HepG2 (cell line): Measurements from ENCODE around the gene COQ8A. TPM values are rescaled to one million over a fixed set of nuclear protein-coding genes. Genes with fewer than 3 reads are reported as not detected.

Experiments
- CBX2 ChIP-seq, 2 experiments: fragments of 200-600 bp in 1 of 2; sonication (generic); formaldehyde crosslinking in 1 of 2; IDR thresholded peaks; 2 replicates each; pipeline versions ENCODE4 v1.7.0 to v1.8.1; 2018 to 2022; ENCODE audit warnings: low read depth in 2 of 2, low read length in 1 of 2, mild to moderate bottlenecking in 1 of 2, missing genetic modification reagents in 1 of 2
- CCAR2 ChIP-seq: fragments of 200-400 bp; formaldehyde crosslinking; optimal IDR thresholded peaks from 2 replicates; pipeline ENCODE3; 2018; ENCODE audit warnings: low read depth, mild to moderate bottlenecking, low read length, moderate library complexity
- HNRNPL ChIP-seq: fragments of 200-400 bp; formaldehyde crosslinking; IDR thresholded peaks from 2 replicates; pipeline ENCODE4 v1.6.1; 2017; ENCODE audit warnings: mild to moderate bottlenecking, low read depth, low read length
- KIAA2018 ChIP-seq: sonication (generic); formaldehyde crosslinking; IDR thresholded peaks from 2 replicates; pipeline ENCODE4 v1.5.0; 2020; ENCODE audit warnings: mild to moderate bottlenecking, missing genetic modification reagents, borderline replicate concordance
- NR2F6 ChIP-seq, 2 experiments: IDR thresholded peaks; 2 replicates each; pipeline ENCODE4 v1.6.1; 2016; ENCODE audit warnings: antibody characterized with exemption in 1 of 2, mild to moderate bottlenecking in 1 of 2
- PREB ChIP-seq: sonication (generic); formaldehyde crosslinking; IDR thresholded peaks from 2 replicates; pipeline ENCODE4 v1.4.0; 2020; ENCODE audit warnings: missing genetic modification reagents
- ZFP36L2 ChIP-seq: sonication (generic); formaldehyde crosslinking; IDR thresholded peaks from 2 replicates; pipeline ENCODE4 v1.4.0; 2020; ENCODE audit warnings: missing genetic modification reagents
- ZNF644 ChIP-seq: IDR thresholded peaks from 2 replicates; pipeline ENCODE4 v1.6.1; 2016; ENCODE audit warnings: low read depth
- ZNF841 ChIP-seq: sonication (generic); formaldehyde crosslinking; IDR thresholded peaks from 2 replicates; pipeline ENCODE4 v1.8.1; 2023; ENCODE audit warnings: missing genetic modification reagents, borderline replicate concordance
- polyA plus RNA-seq, 8 experiments: library from polyadenylated mRNA; depleted of rRNA in 3 of 8; stranded (reverse) in 7 of 8; unstranded in 1 of 8; fragments of >200 nt; fragmentation: Illumina TruSeq in 4 of 8; extraction: Trizol in 4 of 8; gene quantifications; 2 replicates each; pipeline versions ENCODE4 v1.2.1 to v1.2.3, GENCODE V29; 2011 to 2016; ENCODE audit warnings: low read depth in 4 of 8, missing spikeins in 1 of 8, mixed read lengths in 1 of 8; ENCODE audit not compliant: insufficient read depth in 1 of 8
- total RNA-seq, 5 experiments: library from RNA; depleted of rRNA; stranded (reverse); fragments of >200 nt; fragmentation: Illumina TruSeq; extraction: Trizol; gene quantifications; 2 replicates each; pipeline ENCODE4 v1.2.3, GENCODE V29; 2016; ENCODE audit warnings: low read depth in 1 of 5
- TF ChIP-seq, protein P1 (sequence below): sonication (generic); formaldehyde crosslinking; IDR thresholded peaks from 2 replicates; pipeline ENCODE4 v1.4.0; 2020; ENCODE audit warnings: missing genetic modification reagents
- TF ChIP-seq, protein P2 (sequence below): sonication (generic); formaldehyde crosslinking; IDR thresholded peaks from 2 replicates; pipeline ENCODE4 v1.4.0; 2020; ENCODE audit warnings: missing genetic modification reagents

COQ8A gene
- total and polyA plus RNA-seq, 2 of the 13 experiments (the other 11 are each of a cell fraction or from before 2014, with no cell fraction given): 60.4 to 88.7 TPM

GRCh38 chr1:226940029-226940805 lies at the start of gene COQ8A (continued):
- TF ChIP-seq, protein P1, sequence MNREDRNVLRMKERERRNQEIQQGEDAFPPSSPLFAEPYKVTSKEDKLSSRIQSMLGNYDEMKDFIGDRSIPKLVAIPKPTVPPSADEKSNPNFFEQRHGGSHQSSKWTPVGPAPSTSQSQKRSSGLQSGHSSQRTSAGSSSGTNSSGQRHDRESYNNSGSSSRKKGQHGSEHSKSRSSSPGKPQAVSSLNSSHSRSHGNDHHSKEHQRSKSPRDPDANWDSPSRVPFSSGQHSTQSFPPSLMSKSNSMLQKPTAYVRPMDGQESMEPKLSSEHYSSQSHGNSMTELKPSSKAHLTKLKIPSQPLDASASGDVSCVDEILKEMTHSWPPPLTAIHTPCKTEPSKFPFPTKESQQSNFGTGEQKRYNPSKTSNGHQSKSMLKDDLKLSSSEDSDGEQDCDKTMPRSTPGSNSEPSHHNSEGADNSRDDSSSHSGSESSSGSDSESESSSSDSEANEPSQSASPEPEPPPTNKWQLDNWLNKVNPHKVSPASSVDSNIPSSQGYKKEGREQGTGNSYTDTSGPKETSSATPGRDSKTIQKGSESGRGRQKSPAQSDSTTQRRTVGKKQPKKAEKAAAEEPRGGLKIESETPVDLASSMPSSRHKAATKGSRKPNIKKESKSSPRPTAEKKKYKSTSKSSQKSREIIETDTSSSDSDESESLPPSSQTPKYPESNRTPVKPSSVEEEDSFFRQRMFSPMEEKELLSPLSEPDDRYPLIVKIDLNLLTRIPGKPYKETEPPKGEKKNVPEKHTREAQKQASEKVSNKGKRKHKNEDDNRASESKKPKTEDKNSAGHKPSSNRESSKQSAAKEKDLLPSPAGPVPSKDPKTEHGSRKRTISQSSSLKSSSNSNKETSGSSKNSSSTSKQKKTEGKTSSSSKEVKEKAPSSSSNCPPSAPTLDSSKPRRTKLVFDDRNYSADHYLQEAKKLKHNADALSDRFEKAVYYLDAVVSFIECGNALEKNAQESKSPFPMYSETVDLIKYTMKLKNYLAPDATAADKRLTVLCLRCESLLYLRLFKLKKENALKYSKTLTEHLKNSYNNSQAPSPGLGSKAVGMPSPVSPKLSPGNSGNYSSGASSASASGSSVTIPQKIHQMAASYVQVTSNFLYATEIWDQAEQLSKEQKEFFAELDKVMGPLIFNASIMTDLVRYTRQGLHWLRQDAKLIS (CRISPR knock-in tag): 0 out of 2 replicates have a peak, but pooled peaks have one; percentile 18
- TF ChIP-seq ZNF841 (CRISPR knock-in tag): peak; percentile 76; the same call in 1 of the 2 replicates
- TF ChIP-seq ZFP36L2: no peak
- TF ChIP-seq KIAA2018 (CRISPR knock-in tag): no peak
- no peak for TF ChIP-seq CBX2 (IDR thresholded peaks at IDR 0.05; ENCODE audit: low read depth, low read length)
- TF ChIP-seq CBX2 (CRISPR knock-in tag; IDR thresholded peaks at IDR 0.05; ENCODE audit: low read depth): no peak
- TF ChIP-seq PREB (CRISPR knock-in tag): 0 out of 2 replicates have a peak, but pooled peaks have one; percentile 42
- no peak for TF ChIP-seq NR2F6 (IDR thresholded peaks at IDR 0.05)
- TF ChIP-seq NR2F6 (CRISPR knock-in tag; IDR thresholded peaks at IDR 0.05): no peak; the same call in none of the 2 replicates
- TF ChIP-seq, protein P2, sequence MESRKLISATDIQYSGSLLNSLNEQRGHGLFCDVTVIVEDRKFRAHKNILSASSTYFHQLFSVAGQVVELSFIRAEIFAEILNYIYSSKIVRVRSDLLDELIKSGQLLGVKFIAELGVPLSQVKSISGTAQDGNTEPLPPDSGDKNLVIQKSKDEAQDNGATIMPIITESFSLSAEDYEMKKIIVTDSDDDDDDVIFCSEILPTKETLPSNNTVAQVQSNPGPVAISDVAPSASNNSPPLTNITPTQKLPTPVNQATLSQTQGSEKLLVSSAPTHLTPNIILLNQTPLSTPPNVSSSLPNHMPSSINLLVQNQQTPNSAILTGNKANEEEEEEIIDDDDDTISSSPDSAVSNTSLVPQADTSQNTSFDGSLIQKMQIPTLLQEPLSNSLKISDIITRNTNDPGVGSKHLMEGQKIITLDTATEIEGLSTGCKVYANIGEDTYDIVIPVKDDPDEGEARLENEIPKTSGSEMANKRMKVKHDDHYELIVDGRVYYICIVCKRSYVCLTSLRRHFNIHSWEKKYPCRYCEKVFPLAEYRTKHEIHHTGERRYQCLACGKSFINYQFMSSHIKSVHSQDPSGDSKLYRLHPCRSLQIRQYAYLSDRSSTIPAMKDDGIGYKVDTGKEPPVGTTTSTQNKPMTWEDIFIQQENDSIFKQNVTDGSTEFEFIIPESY (CRISPR knock-in tag): no peak
- TF ChIP-seq ZNF644: no peak
- TF ChIP-seq CCAR2: no peak
- peak; percentile 63; the same call in 1 of the 2 replicates for TF ChIP-seq HNRNPL
